ENCODE results near the gene STAT5B.

DNA sequence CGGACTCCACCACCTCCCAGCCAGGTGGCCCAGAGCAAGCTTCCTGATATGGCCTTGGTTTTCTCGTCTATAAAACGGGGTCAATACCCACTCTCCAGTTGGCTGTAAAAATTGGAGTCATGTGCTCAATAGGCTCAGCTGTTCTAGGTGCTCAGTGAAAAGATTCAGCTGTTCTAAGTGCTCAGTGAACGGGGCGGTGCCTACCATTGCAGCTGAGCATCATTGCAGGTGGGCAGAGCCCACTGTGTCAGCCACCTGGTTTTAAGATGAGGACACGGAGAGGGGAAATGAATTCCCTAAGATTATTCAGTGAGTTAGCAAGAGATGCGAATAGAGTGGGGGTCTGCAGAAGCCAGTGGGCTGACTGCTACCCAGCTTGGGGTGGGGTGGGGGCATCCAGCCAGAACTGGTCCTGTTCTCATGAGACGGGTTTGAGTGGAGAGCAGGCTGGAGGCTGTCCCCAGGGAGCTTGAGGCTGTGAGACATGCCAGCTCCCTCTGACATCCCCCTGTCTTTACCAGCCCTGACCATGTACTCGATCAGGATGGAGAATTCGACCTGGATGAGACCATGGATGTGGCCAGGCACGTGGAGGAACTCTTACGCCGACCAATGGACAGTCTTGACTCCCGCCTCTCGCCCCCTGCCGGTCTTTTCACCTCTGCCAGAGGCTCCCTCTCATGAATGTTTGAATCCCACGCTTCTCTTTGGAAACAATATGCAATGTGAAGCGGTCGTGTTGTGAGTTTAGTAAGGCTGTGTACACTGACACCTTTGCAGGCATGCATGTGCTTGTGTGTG lies 34.0 kb upstream of the STAT5B start:
- TF ChIP-seq ATF3 (IDR thresholded peaks at IDR 0.05) (no peak), ZFX (IDR thresholded peaks at IDR 0.05) (no peak), POLR2AphosphoS5 (IDR thresholded peaks at IDR 0.05; ENCODE audit: low read depth, low read length) (no peak), POLR2A (IDR thresholded peaks at IDR 0.05; ENCODE audit: borderline replicate concordance, extremely low read depth, insufficient read depth, insufficient read length) (no peak), EZH2 (IDR thresholded peaks at IDR 0.05) (no peak), TCF7L2 (IDR thresholded peaks at IDR 0.05; ENCODE audit: borderline replicate concordance, extremely low read depth, insufficient read depth, insufficient read length) (no peak), CEBPB (IDR thresholded peaks at IDR 0.05; ENCODE audit: low read depth) (no peak), MAX (IDR thresholded peaks at IDR 0.05) (no peak), EZH2phosphoT487 (IDR thresholded peaks at IDR 0.05; ENCODE audit: borderline replicate concordance) (no peak)
- TF ChIP-seq, protein P1, sequence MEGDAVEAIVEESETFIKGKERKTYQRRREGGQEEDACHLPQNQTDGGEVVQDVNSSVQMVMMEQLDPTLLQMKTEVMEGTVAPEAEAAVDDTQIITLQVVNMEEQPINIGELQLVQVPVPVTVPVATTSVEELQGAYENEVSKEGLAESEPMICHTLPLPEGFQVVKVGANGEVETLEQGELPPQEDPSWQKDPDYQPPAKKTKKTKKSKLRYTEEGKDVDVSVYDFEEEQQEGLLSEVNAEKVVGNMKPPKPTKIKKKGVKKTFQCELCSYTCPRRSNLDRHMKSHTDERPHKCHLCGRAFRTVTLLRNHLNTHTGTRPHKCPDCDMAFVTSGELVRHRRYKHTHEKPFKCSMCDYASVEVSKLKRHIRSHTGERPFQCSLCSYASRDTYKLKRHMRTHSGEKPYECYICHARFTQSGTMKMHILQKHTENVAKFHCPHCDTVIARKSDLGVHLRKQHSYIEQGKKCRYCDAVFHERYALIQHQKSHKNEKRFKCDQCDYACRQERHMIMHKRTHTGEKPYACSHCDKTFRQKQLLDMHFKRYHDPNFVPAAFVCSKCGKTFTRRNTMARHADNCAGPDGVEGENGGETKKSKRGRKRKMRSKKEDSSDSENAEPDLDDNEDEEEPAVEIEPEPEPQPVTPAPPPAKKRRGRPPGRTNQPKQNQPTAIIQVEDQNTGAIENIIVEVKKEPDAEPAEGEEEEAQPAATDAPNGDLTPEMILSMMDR (IDR thresholded peaks at IDR 0.05 in 2 of 3, conservative IDR thresholded peaks at IDR 0.05 in 1 of 3; ENCODE audit: borderline replicate concordance in 1 of 3, insufficient read depth in 1 of 3, low read depth in 2 of 3, low read length in 2 of 3) = no peak
- TF ChIP-seq, protein P2, sequence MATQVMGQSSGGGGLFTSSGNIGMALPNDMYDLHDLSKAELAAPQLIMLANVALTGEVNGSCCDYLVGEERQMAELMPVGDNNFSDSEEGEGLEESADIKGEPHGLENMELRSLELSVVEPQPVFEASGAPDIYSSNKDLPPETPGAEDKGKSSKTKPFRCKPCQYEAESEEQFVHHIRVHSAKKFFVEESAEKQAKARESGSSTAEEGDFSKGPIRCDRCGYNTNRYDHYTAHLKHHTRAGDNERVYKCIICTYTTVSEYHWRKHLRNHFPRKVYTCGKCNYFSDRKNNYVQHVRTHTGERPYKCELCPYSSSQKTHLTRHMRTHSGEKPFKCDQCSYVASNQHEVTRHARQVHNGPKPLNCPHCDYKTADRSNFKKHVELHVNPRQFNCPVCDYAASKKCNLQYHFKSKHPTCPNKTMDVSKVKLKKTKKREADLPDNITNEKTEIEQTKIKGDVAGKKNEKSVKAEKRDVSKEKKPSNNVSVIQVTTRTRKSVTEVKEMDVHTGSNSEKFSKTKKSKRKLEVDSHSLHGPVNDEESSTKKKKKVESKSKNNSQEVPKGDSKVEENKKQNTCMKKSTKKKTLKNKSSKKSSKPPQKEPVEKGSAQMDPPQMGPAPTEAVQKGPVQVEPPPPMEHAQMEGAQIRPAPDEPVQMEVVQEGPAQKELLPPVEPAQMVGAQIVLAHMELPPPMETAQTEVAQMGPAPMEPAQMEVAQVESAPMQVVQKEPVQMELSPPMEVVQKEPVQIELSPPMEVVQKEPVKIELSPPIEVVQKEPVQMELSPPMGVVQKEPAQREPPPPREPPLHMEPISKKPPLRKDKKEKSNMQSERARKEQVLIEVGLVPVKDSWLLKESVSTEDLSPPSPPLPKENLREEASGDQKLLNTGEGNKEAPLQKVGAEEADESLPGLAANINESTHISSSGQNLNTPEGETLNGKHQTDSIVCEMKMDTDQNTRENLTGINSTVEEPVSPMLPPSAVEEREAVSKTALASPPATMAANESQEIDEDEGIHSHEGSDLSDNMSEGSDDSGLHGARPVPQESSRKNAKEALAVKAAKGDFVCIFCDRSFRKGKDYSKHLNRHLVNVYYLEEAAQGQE (IDR thresholded peaks at IDR 0.05; ENCODE audit: low read depth) = no peak
- TF ChIP-seq, protein P3, sequence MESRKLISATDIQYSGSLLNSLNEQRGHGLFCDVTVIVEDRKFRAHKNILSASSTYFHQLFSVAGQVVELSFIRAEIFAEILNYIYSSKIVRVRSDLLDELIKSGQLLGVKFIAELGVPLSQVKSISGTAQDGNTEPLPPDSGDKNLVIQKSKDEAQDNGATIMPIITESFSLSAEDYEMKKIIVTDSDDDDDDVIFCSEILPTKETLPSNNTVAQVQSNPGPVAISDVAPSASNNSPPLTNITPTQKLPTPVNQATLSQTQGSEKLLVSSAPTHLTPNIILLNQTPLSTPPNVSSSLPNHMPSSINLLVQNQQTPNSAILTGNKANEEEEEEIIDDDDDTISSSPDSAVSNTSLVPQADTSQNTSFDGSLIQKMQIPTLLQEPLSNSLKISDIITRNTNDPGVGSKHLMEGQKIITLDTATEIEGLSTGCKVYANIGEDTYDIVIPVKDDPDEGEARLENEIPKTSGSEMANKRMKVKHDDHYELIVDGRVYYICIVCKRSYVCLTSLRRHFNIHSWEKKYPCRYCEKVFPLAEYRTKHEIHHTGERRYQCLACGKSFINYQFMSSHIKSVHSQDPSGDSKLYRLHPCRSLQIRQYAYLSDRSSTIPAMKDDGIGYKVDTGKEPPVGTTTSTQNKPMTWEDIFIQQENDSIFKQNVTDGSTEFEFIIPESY (IDR thresholded peaks at IDR 0.05; ENCODE audit: extremely low read depth, insufficient replicate concordance, low read length) = no peak

Measured in HCT116 (cell line).